Sigmoid colon (tissue), 3 donors: ENCODE data around the gene GLRX.

Experiments
- POLR2A ChIP-seq, 2 donors: fragments of 450-650 bp; IDR thresholded peaks; one replicate each; pipeline ENCODE4 v1.6.1; 2016; ENCODE audit warnings: antibody characterized with exemption in 2 of 2, mild to moderate bottlenecking in 2 of 2, moderate library complexity in 2 of 2
- TF ChIP-seq, protein P1 (sequence below), 4 experiments: fragments of 450-650 bp in 3 of 4; fragments of 200-600 bp in 1 of 4; IDR thresholded peaks; one replicate each; pipeline ENCODE4 v1.5.1; 2016 to 2019; ENCODE audit warnings: antibody characterized with exemption in 4 of 4, mild to moderate bottlenecking in 3 of 4, moderate library complexity in 2 of 4

DNA sequence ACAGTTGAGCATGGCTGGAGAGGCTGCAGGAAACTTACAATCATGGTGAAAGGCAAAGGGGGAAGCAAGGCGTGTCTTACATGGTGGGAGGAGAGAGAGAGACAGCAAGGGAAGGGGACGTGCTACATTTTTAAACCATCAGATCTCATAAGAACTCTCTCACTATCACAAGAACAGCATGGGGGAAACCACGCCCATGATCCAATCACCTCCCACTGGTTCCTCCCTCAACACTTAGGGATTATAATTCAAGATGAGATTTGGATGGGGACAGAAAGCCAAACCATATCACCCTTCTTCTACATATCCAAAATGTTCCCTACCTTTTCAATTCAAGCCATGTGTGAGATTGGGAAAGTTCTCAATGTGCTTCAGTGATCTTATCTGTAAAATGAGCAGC lies 22.9 kb upstream of the GLRX start:
- TF ChIP-seq, protein P1, sequence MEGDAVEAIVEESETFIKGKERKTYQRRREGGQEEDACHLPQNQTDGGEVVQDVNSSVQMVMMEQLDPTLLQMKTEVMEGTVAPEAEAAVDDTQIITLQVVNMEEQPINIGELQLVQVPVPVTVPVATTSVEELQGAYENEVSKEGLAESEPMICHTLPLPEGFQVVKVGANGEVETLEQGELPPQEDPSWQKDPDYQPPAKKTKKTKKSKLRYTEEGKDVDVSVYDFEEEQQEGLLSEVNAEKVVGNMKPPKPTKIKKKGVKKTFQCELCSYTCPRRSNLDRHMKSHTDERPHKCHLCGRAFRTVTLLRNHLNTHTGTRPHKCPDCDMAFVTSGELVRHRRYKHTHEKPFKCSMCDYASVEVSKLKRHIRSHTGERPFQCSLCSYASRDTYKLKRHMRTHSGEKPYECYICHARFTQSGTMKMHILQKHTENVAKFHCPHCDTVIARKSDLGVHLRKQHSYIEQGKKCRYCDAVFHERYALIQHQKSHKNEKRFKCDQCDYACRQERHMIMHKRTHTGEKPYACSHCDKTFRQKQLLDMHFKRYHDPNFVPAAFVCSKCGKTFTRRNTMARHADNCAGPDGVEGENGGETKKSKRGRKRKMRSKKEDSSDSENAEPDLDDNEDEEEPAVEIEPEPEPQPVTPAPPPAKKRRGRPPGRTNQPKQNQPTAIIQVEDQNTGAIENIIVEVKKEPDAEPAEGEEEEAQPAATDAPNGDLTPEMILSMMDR (IDR thresholded peaks at IDR 0.05) = no peak
- no peak for TF ChIP-seq POLR2A (IDR thresholded peaks at IDR 0.05)
